Natural killer cell (primary cell): ENCODE measurements around the gene LRRTM3. TPM values are rescaled to one million over a fixed set of nuclear protein-coding genes. Genes with fewer than 3 reads are reported as not detected.

ENCODE experiments used
- ATAC-seq, 3 donors: fragments of 150-1000 bp in 2 of 3; fragments of 200-7000 bp in 1 of 3; cut with Tn5 transposase; 1 replicate in 1 of 3; 2 replicates in 2 of 3; pipeline ENCODE4 v1.10.0; 2021; ENCODE audit warnings: mild to moderate bottlenecking in 2 of 3, moderate library complexity in 2 of 3
- DNase-seq, 2 donors: peaks; one replicate each; pipeline versions ENCODE4 v3.0.0 to v3.0.0-alpha.2; 2013 to 2021; ENCODE audit warnings: mixed read lengths in 1 of 2
- H3K27ac ChIP-seq: one replicate; pipeline ENCODE4 v1.5.1; 2013; ENCODE audit warnings: mild to moderate bottlenecking, low read length
- H3K27me3 ChIP-seq: one replicate; pipeline ENCODE4 v1.6.1; 2013; ENCODE audit warnings: low read length; ENCODE audit not compliant: control insufficient read depth, insufficient read depth
- H3K36me3 ChIP-seq: one replicate; pipeline ENCODE4 v1.6.1; 2013; ENCODE audit warnings: low read length; ENCODE audit not compliant: control insufficient read depth, insufficient read depth
- H3K4me1 ChIP-seq: one replicate; pipeline ENCODE4 v1.6.1; 2013; ENCODE audit warnings: low read length; ENCODE audit not compliant: control insufficient read depth, insufficient read depth
- H3K4me3 ChIP-seq: one replicate; pipeline ENCODE4 v1.5.1; 2013; ENCODE audit warnings: low read length
- H3K9me3 ChIP-seq: one replicate; pipeline ENCODE4 v1.6.1; 2013; ENCODE audit warnings: low read length; ENCODE audit not compliant: control insufficient read depth, insufficient read depth
- H3K27ac Mint-ChIP-seq, 2 donors: one replicate each; pipeline ENCODE4 v1.8.0; 2022; ENCODE audit warnings: mild to moderate bottlenecking in 2 of 2, mixed read lengths in 2 of 2, moderate library complexity in 1 of 2
- H3K27me3 Mint-ChIP-seq, 2 donors: one replicate each; pipeline ENCODE4 v1.8.0; 2022; ENCODE audit warnings: low read depth in 2 of 2, mixed read lengths in 2 of 2
- H3K36me3 Mint-ChIP-seq: one replicate; pipeline ENCODE4 v1.8.0; 2022; ENCODE audit warnings: mixed read lengths
- H3K4me1 Mint-ChIP-seq, 2 donors: one replicate each; pipeline ENCODE4 v1.8.0; 2022; ENCODE audit warnings: mixed read lengths in 2 of 2
- H3K4me3 Mint-ChIP-seq: one replicate; pipeline ENCODE4 v1.8.0; 2022; ENCODE audit warnings: mild to moderate bottlenecking, moderate library complexity, mixed read lengths
- H3K9me3 Mint-ChIP-seq, 2 donors: one replicate each; pipeline ENCODE4 v1.8.0; 2022; ENCODE audit warnings: mixed read lengths in 2 of 2
- CTCF ChIP-seq: fragments of 200-600 bp; IDR thresholded peaks from one replicate; pipeline ENCODE4 v1.8.0; 2022; ENCODE audit warnings: antibody characterized with exemption
- WGBS: methylation state at CpG from one replicate; pipeline ENCODE4 v1.1.7; 2013; ENCODE audit warnings: missing lambda C conversion rate; ENCODE audit not compliant: insufficient coverage; 5-methylcytosine and 5-hydroxymethylcytosine counted together
- intact Hi-C: fragments of 100-400 bp; cut with micrococcal nuclease; formaldehyde crosslinking; loops from one replicate; pipeline ENCODE4 v1.14.2; 2022
- total RNA-seq, 4 donors: library from RNA; stranded (reverse); fragments of 120-200 nt in 1 of 4; gene quantifications; one replicate each; pipeline versions ENCODE4 v1.2.3 to v1.2.4, GENCODE V29; 2013 to 2022

LRRTM3 gene
- total RNA-seq, 3 donors from 2014 or later (not counting 1 experiment from before 2014, with no cell fraction given): not detected

- no peaks in the 10 kb centered on the region for H3K36me3 Mint-ChIP-seq
- ATAC-seq (no peak), DNase-seq (no peak)
- H3K27ac Mint-ChIP-seq: no peak overlapping the region
- intact Hi-C loops: no loop called here
- no CpG with 5 or more reads among the region's 1 CpG for WGBS
- H3K27ac ChIP-seq: no peak overlapping the region
- no peaks in the 10 kb centered on the region for H3K27me3 Mint-ChIP-seq
- H3K9me3 Mint-ChIP-seq: peaks cover 13 to 16% of the 10 kb centered on the region in 2 donors
- no peak for TF ChIP-seq CTCF
- H3K4me3 Mint-ChIP-seq: no peak overlapping the region
- no peaks in the 10 kb centered on the region for H3K9me3 ChIP-seq
- H3K4me1 ChIP-seq: no peaks in the 10 kb centered on the region
- no peak overlapping the region for H3K4me3 ChIP-seq
- no peaks in the 10 kb centered on the region for H3K36me3 ChIP-seq
- H3K27me3 ChIP-seq: no peaks in the 10 kb centered on the region
- H3K4me1 Mint-ChIP-seq: no peaks in the 10 kb centered on the region
Observed at GRCh38 chr10:66990143-66990830, 64.5 kb downstream of the LRRTM3 start.

GRCh38 chr10:66996996-66997395 lies 71.2 kb downstream of the LRRTM3 start:
- Histone ChIP-seq H3K36me3 (no peaks in the 10 kb centered on the region), H3K4me1 (no peaks in the 10 kb centered on the region), H3K9me3 (no peaks in the 10 kb centered on the region), H3K27me3 (no peaks in the 10 kb centered on the region), H3K4me3 (no peak overlapping the region), H3K27ac (no peak overlapping the region)
- DNase-seq (no peak), ATAC-seq (no peak)
- Mint-ChIP-seq H3K4me1 (no peaks in the 10 kb centered on the region), H3K27ac (no peak overlapping the region), H3K27me3 (no peaks in the 10 kb centered on the region), H3K36me3 (no peaks in the 10 kb centered on the region), H3K4me3 (no peak overlapping the region), H3K9me3 (peaks cover 15 to 28% of the 10 kb centered on the region in 2 donors)
- intact Hi-C loops: no loop called here
- WGBS: 64% methylated on average over 1 of the region's 1 CpG
- no peak for TF ChIP-seq CTCF

GRCh38 chr10:66999762-67000545 lies 74.1 kb downstream of the LRRTM3 start:
- no peaks in the 10 kb centered on the region for H3K9me3 ChIP-seq
- Mint-ChIP-seq H3K9me3 (peaks cover 16 to 27% of the 10 kb centered on the region in 2 donors), H3K36me3 (no peaks in the 10 kb centered on the region), H3K4me1 (no peaks in the 10 kb centered on the region), H3K27ac (no peak overlapping the region), H3K27me3 (no peaks in the 10 kb centered on the region), H3K4me3 (no peak overlapping the region)
- H3K4me3 ChIP-seq: no peak overlapping the region
- H3K36me3 ChIP-seq: no peaks in the 10 kb centered on the region
- no peaks in the 10 kb centered on the region for H3K27me3 ChIP-seq
- DNase-seq (no peak), ATAC-seq (no peak)
- H3K4me1 ChIP-seq: no peaks in the 10 kb centered on the region
- H3K27ac ChIP-seq: no peak overlapping the region
- no peak for TF ChIP-seq CTCF
- intact Hi-C loops: no loop called here
- WGBS: 93% methylated on average over 2 of the region's 3 CpGs
